SIG-M5 treated with dmso at 0.1 percent for 504 hours (cell line): ENCODE data around the gene ZNF550.
A peak's percentile ranks its signal among the peaks of the same experiment; 100 is the strongest.
"Not testable (repeated sequence)": the region's sequence is repeated elsewhere in the genome, so short reads cannot be mapped to it uniquely, and the experiment has no call there.

Experiments
- DNase-seq: peaks from one replicate; lab custom pipeline; 2025; ENCODE audit not compliant: unreplicated experiment; lab: John Stamatoyannopoulos, UW

The ZNF550 gene

GRCh38 chr19:57537953-57538547 is 21.6 kb downstream of the ZNF550 start:
- no peak for DNase-seq

- DNase-seq, result peak; percentile 89
Observed at GRCh38 chr19:57527136-57527881, 32.4 kb downstream of the ZNF550 start, which contains the start of gene ZNF549. ZNF549 (plus strand) TSS chr19:57527356; CDS start chr19:57527574, 218 bp downstream.

- not testable (repeated sequence) for DNase-seq
Observed at GRCh38 chr19:57518021-57518420, 41.6 kb downstream of the ZNF550 start.

GRCh38 chr19:57515255-57515654 is 44.4 kb downstream of the ZNF550 start:
- DNase-seq, result no peak

GRCh38 chr19:57512845-57513244 is 46.8 kb downstream of the ZNF550 start:
- no peak for DNase-seq

GRCh38 chr19:57511484-57511883 is 48.2 kb downstream of the ZNF550 start:
- no peak for DNase-seq

- no peak for DNase-seq
Observed at GRCh38 chr19:57506163-57506562, 53.5 kb downstream of the ZNF550 start.

- DNase-seq, result not testable (repeated sequence)
Observed at GRCh38 chr19:57500400-57500799, 59.3 kb downstream of the ZNF550 start.

- DNase-seq, result peak; percentile 79
Observed at GRCh38 chr19:57499680-57500395, 59.8 kb downstream of the ZNF550 start, which contains the start of gene ZNF773. ZNF773 (plus strand) TSS chr19:57499938; CDS start chr19:57500081, 143 bp downstream.

GRCh38 chr19:57499332-57499679 is 60.4 kb downstream of the ZNF550 start:
- not testable (repeated sequence) for DNase-seq

GRCh38 chr19:57488299-57488644 is 71.4 kb downstream of the ZNF550 start:
- not testable (repeated sequence) for DNase-seq

- DNase-seq, result peak; percentile 72
Observed at GRCh38 chr19:57487477-57488298, 72.0 kb downstream of the ZNF550 start, which contains the start of gene ZNF419. ZNF419 (plus strand) TSS chr19:57487750; CDS start chr19:57487951, 201 bp downstream.
